Measurements from ENCODE around the gene CYB5R2. TPM values are rescaled to one million over a fixed set of nuclear protein-coding genes. Genes with fewer than 3 reads are reported as not detected.
A peak's percentile ranks its signal among the peaks of the same experiment; 100 is the strongest.

The CYB5R2 gene
- total RNA-seq, 4 donors from 2014 or later, result 0.67 to 13.2 (median 2.8) TPM

DNA sequence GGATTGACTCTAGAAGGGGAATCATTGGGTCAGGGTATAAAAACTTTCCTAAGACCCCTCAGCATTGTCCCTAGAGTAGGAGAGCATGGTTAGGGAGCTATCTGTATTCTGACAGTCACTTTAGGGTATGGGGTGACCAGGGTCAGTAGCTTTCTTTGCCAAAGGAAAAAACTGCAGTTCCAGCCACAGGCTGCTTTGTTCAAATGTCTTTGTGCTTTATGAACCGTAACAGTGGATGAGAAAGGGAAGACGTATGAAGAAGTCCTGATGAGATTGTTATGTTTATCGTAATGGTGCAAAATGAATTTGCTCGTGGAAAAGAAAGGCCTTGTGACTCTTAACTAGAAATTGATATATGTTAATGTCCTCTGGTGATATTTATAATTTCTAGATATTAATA lies 30.0 kb downstream of the CYB5R2 start:
- Histone ChIP-seq H3K9me3 (no peaks in the 10 kb centered on the region), H3K27ac (no peak overlapping the region), H3K27me3 (no peaks in the 10 kb centered on the region), H3K4me1 (peaks cover 0 to 24% (median 0%) of the 10 kb centered on the region in 4 donors), H3K36me3 (peaks cover 0 to 40% (median 0%) of the 10 kb centered on the region in 3 donors), H3K4me3 (no peak overlapping the region)
- TF ChIP-seq POLR2A (IDR thresholded peaks at IDR 0.05), result no peak
- TF ChIP-seq, protein P1, sequence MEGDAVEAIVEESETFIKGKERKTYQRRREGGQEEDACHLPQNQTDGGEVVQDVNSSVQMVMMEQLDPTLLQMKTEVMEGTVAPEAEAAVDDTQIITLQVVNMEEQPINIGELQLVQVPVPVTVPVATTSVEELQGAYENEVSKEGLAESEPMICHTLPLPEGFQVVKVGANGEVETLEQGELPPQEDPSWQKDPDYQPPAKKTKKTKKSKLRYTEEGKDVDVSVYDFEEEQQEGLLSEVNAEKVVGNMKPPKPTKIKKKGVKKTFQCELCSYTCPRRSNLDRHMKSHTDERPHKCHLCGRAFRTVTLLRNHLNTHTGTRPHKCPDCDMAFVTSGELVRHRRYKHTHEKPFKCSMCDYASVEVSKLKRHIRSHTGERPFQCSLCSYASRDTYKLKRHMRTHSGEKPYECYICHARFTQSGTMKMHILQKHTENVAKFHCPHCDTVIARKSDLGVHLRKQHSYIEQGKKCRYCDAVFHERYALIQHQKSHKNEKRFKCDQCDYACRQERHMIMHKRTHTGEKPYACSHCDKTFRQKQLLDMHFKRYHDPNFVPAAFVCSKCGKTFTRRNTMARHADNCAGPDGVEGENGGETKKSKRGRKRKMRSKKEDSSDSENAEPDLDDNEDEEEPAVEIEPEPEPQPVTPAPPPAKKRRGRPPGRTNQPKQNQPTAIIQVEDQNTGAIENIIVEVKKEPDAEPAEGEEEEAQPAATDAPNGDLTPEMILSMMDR (IDR thresholded peaks at IDR 0.05), result no peak
- DNase-seq, result no peak

DNA sequence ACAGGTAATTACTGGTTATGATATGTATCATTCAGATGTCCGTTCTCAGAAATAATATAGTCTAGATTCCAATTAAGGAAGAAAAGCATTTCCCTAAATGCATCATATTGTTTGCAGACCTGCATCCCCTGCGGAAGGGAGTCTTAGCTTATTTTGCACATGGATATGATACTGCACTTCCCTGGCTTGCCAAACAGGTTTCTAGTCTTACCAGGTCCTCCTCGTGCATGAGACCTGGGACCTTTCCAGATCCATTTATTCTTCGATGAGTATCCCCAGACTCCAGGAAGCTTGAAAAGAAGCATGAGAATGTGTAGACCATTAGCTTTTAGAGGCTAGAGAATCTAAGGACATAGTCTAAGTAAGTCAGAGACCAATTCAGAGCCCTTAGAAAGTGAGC lies 30.6 kb downstream of the CYB5R2 start:
- no peak for DNase-seq
- H3K4me1 ChIP-seq, result peaks cover 0 to 24% (median 0%) of the 10 kb centered on the region in 4 donors
- TF ChIP-seq, protein P1 (IDR thresholded peaks at IDR 0.05), result no peak
- TF ChIP-seq POLR2A (IDR thresholded peaks at IDR 0.05), result no peak
- no peak overlapping the region for H3K4me3 ChIP-seq
- H3K36me3 ChIP-seq, result peaks cover 0 to 42% (median 0%) of the 10 kb centered on the region in 3 donors
- H3K27ac ChIP-seq, result no peak overlapping the region
- H3K27me3 ChIP-seq, result no peaks in the 10 kb centered on the region
- no peaks in the 10 kb centered on the region for H3K9me3 ChIP-seq

DNA sequence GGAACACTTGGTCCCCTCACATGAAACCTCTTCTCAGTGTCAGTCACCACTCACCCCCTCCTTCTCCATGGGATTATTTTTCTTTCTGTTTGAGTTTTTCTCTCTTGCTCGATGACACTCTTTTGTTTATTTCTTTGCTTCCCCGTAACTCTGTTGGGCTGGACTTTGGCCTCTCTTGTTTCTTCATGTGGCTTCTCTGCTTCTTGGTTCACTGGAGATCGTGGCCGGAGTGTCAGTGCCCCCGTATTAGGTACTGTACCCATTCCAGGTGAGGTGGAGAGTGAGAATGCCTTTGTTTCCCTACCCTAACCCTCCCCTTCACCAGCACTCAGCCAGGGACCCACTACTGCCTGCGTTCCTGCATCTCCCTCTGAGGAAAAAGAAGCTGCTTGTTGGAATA lies 32.5 kb downstream of the CYB5R2 start:
- Histone ChIP-seq H3K9me3 (no peaks in the 10 kb centered on the region), H3K27ac (peak overlapping the region in 3 of 4 donors; percentile 17 to 63 (median 39)), H3K36me3 (peaks cover 0 to 62% (median 0%) of the 10 kb centered on the region in 3 donors), H3K27me3 (no peaks in the 10 kb centered on the region), H3K4me1 (peaks cover 0 to 31% (median 0%) of the 10 kb centered on the region in 4 donors), H3K4me3 (no peak overlapping the region)
- TF ChIP-seq, protein P1 (IDR thresholded peaks at IDR 0.05), result no peak
- peak in 1 of 2 donors; percentile 4 for TF ChIP-seq POLR2A (IDR thresholded peaks at IDR 0.05)
- peak in 1 of 3 donors; percentile 68 for DNase-seq

DNA sequence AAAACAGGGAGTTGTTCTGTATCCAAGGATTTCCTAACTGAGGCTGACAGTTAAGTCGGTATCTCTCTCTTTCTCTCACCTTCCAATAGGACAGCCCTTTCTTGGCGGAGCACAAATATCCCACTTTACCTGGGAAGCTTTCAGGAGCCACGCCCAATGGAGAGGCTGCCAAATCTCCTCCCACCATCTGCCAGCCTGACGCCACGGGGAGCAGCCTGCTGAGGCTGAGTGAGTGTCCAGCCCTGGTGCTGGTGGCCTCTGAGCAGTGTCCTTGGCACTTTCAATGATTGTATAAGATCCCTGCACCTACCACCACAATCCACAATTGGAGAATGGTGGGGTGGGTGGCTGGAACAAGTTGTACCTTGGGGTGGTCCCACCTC lies 33.7 kb downstream of the CYB5R2 start:
- Histone ChIP-seq H3K27ac (peak overlapping the region in 3 of 4 donors; percentile 39 to 69 (median 40)), H3K4me1 (peaks cover 0 to 36% (median 0%) of the 10 kb centered on the region in 4 donors), H3K9me3 (no peaks in the 10 kb centered on the region), H3K27me3 (no peaks in the 10 kb centered on the region), H3K36me3 (peaks cover 0 to 59% (median 0%) of the 10 kb centered on the region in 3 donors), H3K4me3 (no peak overlapping the region)
- TF ChIP-seq, protein P1 (IDR thresholded peaks at IDR 0.05), result no peak
- no peak for TF ChIP-seq POLR2A (IDR thresholded peaks at IDR 0.05)
- peak in 2 of 3 donors; percentile 78 to 86 for DNase-seq

DNA sequence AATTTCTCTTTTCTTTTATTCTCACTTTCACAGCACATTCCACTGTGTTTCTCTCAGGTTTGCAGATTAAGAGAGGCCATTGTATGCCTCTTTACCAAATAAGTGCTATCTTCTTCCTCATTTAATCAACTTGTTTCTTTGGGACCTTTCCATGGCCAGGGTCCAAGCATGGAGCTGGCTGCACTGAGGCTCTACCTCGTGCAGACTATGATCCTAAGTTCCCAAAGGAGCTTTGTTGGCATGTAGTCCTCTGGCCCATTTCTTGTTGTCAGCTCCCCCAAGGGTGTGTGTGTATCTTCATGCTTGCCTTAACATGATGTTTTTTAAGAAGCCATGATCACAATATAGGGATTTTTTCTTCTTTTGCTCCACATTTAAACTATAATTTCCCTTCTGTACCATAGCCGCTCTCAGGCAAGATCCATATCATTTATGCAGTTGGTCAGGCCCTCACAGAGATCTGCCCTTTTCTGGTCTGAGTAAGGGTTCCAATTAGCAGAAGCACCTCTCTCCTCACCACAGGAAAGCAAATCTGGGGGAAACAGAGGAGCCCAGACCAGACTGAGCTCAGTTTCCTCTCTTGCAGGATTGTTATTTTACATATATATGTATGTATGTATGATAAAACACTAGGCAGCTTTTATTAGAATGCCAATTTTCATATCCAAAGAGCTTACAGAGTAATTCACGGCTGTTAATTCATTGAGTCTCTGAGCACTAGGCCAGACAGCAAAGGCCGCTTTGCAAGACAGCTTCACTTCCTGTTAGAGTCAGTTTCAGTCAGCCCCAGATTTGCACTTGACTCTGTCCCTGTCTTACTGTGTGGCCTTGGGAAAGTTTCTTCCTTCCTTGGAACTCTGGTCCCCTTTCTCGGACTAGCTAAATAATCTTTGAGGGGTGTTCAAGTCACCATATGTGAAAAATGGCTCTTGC lies 34.3 kb downstream of the CYB5R2 start:
- no peaks in the 10 kb centered on the region for H3K9me3 ChIP-seq
- TF ChIP-seq, protein P1 (IDR thresholded peaks at IDR 0.05), result no peak
- TF ChIP-seq POLR2A (IDR thresholded peaks at IDR 0.05), result no peak
- peaks cover 0 to 36% (median 0%) of the 10 kb centered on the region in 4 donors for H3K4me1 ChIP-seq
- H3K36me3 ChIP-seq, result peaks cover 0 to 60% (median 0%) of the 10 kb centered on the region in 3 donors
- H3K27ac ChIP-seq, result peak overlapping the region in 3 of 4 donors; percentile 39 to 69 (median 40)
- no peaks in the 10 kb centered on the region for H3K27me3 ChIP-seq
- H3K4me3 ChIP-seq, result no peak overlapping the region
- no peak for DNase-seq
